WERI-Rb-1 (cell line): ENCODE data around the gene TUBA1C.
"Not testable (repeated sequence)": the region's sequence is repeated elsewhere in the genome, so short reads cannot be mapped to it uniquely, and the experiment has no call there.

Source experiments
- DNase-seq: peaks from one replicate; pipeline ENCODE4 v3.0.0-alpha.2; 2020
- H3K27ac ChIP-seq: fragments of 250-450 bp; sonication (Bioruptor Pico); 2 replicates; pipeline ENCODE4 v1.5.1; 2020; ENCODE audit warnings: mild to moderate bottlenecking, moderate library complexity
- H3K27me3 ChIP-seq: fragments of 250-450 bp; sonication (Bioruptor Pico); 2 replicates; pipeline ENCODE4 v1.5.1; 2021; ENCODE audit warnings: mild to moderate bottlenecking, low read depth, moderate library complexity; ENCODE audit not compliant: insufficient read depth, severe bottlenecking
- H3K36me3 ChIP-seq: fragments of 250-450 bp; sonication (Bioruptor Pico); 2 replicates; pipeline ENCODE4 v1.5.1; 2020; ENCODE audit warnings: mild to moderate bottlenecking, moderate library complexity
- H3K4me3 ChIP-seq: 2 replicates; pipeline ENCODE4 v1.5.1; 2011; ENCODE audit warnings: low read depth, mild to moderate bottlenecking, control low read depth, low read length
- H3K9me3 ChIP-seq: fragments of 250-450 bp; sonication (Bioruptor Pico); 2 replicates; pipeline ENCODE4 v1.5.1; 2021; ENCODE audit warnings: mild to moderate bottlenecking, moderate library complexity; ENCODE audit not compliant: severe bottlenecking
- CTCF ChIP-seq: IDR thresholded peaks from 2 replicates; pipeline ENCODE4 v1.5.1; 2011; ENCODE audit warnings: low read depth, mild to moderate bottlenecking, control low read depth, inconsistent platforms, low read length

Gene TUBA1C

GRCh38 chr12:49244176-49244575 is 20.7 kb upstream of the TUBA1C start:
- Histone ChIP-seq H3K36me3 (no peaks in the 10 kb centered on the region), H3K27ac (no peak overlapping the region), H3K27me3 (no peaks in the 10 kb centered on the region), H3K4me3 (no peak overlapping the region), H3K9me3 (no peaks in the 10 kb centered on the region)
- TF ChIP-seq CTCF: no peak
- DNase-seq: no peak

GRCh38 chr12:49251357-49251756 is 13.5 kb upstream of the TUBA1C start:
- Histone ChIP-seq H3K36me3 (no peaks in the 10 kb centered on the region), H3K4me3 (no peak overlapping the region), H3K9me3 (no peaks in the 10 kb centered on the region), H3K27ac (no peak overlapping the region), H3K27me3 (no peaks in the 10 kb centered on the region)
- TF ChIP-seq CTCF: no peak
- peak; percentile 24 for DNase-seq

- TF ChIP-seq CTCF: no peak
- Histone ChIP-seq H3K27me3 (no peaks in the 10 kb centered on the region), H3K27ac (no peak overlapping the region), H3K4me3 (no peak overlapping the region), H3K36me3 (no peaks in the 10 kb centered on the region), H3K9me3 (no peaks in the 10 kb centered on the region)
- DNase-seq: no peak
These were observed 11.8 kb upstream of the TUBA1C start for GRCh38 chr12:49253033-49253623.

- not testable (repeated sequence) for H3K36me3 ChIP-seq, H3K9me3 ChIP-seq, H3K4me3 ChIP-seq, DNase-seq, H3K27ac ChIP-seq, H3K27me3 ChIP-seq
These were observed 9.4 kb upstream of the TUBA1C start for GRCh38 chr12:49255456-49255855.

GRCh38 chr12:49255857-49256637 is 8.8 kb upstream of the TUBA1C start:
- H3K9me3 ChIP-seq: no peaks in the 10 kb centered on the region
- no peak for DNase-seq
- no peak overlapping the region for H3K4me3 ChIP-seq
- no peak for TF ChIP-seq CTCF
- H3K27ac ChIP-seq: no peak overlapping the region
- H3K27me3 ChIP-seq: no peaks in the 10 kb centered on the region
- H3K36me3 ChIP-seq: no peaks in the 10 kb centered on the region

GRCh38 chr12:49257508-49258184 is 7.2 kb upstream of the TUBA1C start:
- H3K4me3 ChIP-seq, H3K36me3 ChIP-seq, H3K9me3 ChIP-seq, H3K27ac ChIP-seq, H3K27me3 ChIP-seq, DNase-seq: not testable (repeated sequence)
